ENCODE data around the gene RARRES1. TPM values are rescaled to one million over a fixed set of nuclear protein-coding genes. Genes with fewer than 3 reads are reported as not detected.

Gene RARRES1
- total RNA-seq, 2 donors from 2014 or later, result 10.0 to 291 TPM

GRCh38 chr3:158749526-158749925 is 17.3 kb upstream of the RARRES1 start:
- TF ChIP-seq CTCF (IDR thresholded peaks at IDR 0.05), result no peak
- H3K27me3 ChIP-seq, result no peaks in the 10 kb centered on the region
- H3K9me3 ChIP-seq, result no peaks in the 10 kb centered on the region
- DNase-seq (ENCODE audit: low spot score), result no peak
- peaks cover 6% of the 10 kb centered on the region for H3K36me3 ChIP-seq
- no peak overlapping the region for H3K4me3 ChIP-seq
- no peak overlapping the region for H3K27ac ChIP-seq
- peaks cover 0 to 3% of the 10 kb centered on the region in 2 donors for H3K4me1 ChIP-seq

GRCh38 chr3:158748237-158748828 is 16.1 kb upstream of the RARRES1 start:
- Histone ChIP-seq H3K36me3 (peaks cover 6% of the 10 kb centered on the region), H3K27me3 (no peaks in the 10 kb centered on the region), H3K9me3 (no peaks in the 10 kb centered on the region), H3K4me3 (no peak overlapping the region), H3K27ac (no peak overlapping the region), H3K4me1 (peaks cover 0 to 3% of the 10 kb centered on the region in 2 donors)
- no peak for TF ChIP-seq CTCF (IDR thresholded peaks at IDR 0.05)
- DNase-seq (ENCODE audit: low spot score), result no peak

- Histone ChIP-seq H3K27ac (no peak overlapping the region), H3K4me3 (no peak overlapping the region), H3K36me3 (peaks cover 6% of the 10 kb centered on the region), H3K27me3 (no peaks in the 10 kb centered on the region), H3K4me1 (peaks cover 0 to 3% of the 10 kb centered on the region in 2 donors), H3K9me3 (no peaks in the 10 kb centered on the region)
- no peak for DNase-seq (ENCODE audit: low spot score)
- no peak for TF ChIP-seq CTCF (IDR thresholded peaks at IDR 0.05)
These were observed 15.2 kb upstream of the RARRES1 start for GRCh38 chr3:158747417-158747816.

- no peak overlapping the region for H3K4me3 ChIP-seq
- TF ChIP-seq CTCF (IDR thresholded peaks at IDR 0.05), result no peak
- H3K27me3 ChIP-seq, result no peaks in the 10 kb centered on the region
- H3K9me3 ChIP-seq, result no peaks in the 10 kb centered on the region
- H3K36me3 ChIP-seq, result peaks cover 6% of the 10 kb centered on the region
- no peak for DNase-seq (ENCODE audit: low spot score)
- peaks cover 0 to 3% of the 10 kb centered on the region in 2 donors for H3K4me1 ChIP-seq
- H3K27ac ChIP-seq, result no peak overlapping the region
These were observed 13.3 kb upstream of the RARRES1 start for GRCh38 chr3:158745551-158745950.

- peaks cover 6% of the 10 kb centered on the region for H3K36me3 ChIP-seq
- no peak for DNase-seq (ENCODE audit: low spot score)
- no peaks in the 10 kb centered on the region for H3K9me3 ChIP-seq
- H3K27ac ChIP-seq, result no peak overlapping the region
- H3K4me3 ChIP-seq, result no peak overlapping the region
- H3K4me1 ChIP-seq, result peaks cover 0 to 3% of the 10 kb centered on the region in 2 donors
- no peak for TF ChIP-seq CTCF (IDR thresholded peaks at IDR 0.05)
- no peaks in the 10 kb centered on the region for H3K27me3 ChIP-seq
These were observed 12.5 kb upstream of the RARRES1 start for GRCh38 chr3:158744567-158745288.

Data from right atrium auricular region (tissue), 2 donors.